DLD1 (cell line): ENCODE measurements around the gene PCMTD2.

ENCODE experiments used
- in situ Hi-C: cut with HindIII; loops from 2 replicates; pipeline ENCODE4 v1.10.0; 2017; ENCODE audit warnings: low sequenced_read_pairs

PCMTD2 gene

GRCh38 chr20:64238115-64238825, 17.3 kb upstream of the PCMTD2 start:
- in situ Hi-C loops = no loop called here

GRCh38 chr20:64238851-64239387, 16.6 kb upstream of the PCMTD2 start:
- in situ Hi-C loops = no loop called here

GRCh38 chr20:64239449-64240242, 15.9 kb upstream of the PCMTD2 start:
- in situ Hi-C loops = no loop called here

DNA sequence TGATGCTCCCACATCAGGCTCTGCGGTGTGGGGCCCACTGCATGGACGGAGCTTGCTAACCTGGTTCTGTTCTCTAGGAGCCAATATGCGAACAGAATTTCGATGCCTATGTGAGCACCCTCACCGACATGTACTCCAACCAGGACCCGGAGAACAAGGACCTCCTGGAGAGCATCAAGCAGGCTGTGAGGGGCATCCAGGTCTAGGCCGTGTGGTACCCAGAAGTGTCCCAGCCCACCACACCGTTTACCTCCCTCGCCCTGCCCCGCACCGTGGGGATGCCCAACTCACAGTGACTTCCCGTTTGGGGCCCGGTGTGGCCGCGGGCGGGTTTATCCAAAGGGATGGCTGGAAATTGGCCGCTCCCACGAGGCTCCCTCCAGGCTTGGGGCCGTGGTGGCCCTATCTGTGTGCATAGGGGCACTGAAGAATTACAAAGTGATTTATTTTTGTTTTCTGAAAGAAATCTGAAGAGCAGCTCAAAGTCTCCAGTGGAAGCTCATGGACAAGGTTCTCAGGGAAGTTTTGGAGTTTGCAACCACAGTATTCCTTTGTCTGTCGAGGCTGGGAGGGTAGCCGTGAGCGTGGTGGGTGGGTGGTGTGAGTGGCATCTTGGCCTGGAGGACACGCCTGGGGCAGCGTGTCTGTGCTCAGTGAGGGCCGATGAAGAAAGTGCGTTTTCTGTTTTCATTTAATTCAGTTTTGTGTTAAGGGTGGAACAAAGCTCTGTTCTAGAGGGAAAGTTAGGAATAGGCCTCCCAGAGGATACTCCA, 15.1 kb upstream of the PCMTD2 start:
- in situ Hi-C loops = no loop called here

DNA sequence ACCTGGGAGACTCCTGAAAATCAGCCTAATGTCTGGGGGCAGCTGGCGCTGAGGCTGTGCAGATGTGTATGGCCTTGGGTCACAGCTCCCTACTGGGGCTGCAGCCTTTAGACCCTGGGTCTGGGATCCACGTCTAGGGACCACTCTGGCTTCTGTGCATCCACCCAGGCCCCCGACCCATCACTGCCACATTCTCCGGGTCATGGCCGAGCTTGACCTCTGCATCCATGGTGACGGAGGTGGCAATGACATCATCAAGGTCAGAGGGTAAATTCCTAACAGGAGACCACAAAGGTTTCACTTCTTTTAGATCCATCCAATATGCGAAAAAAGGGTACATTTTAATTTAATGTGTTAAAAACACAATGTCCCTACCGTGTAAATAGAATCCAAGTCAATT, 14.5 kb upstream of the PCMTD2 start:
- in situ Hi-C loops = no loop called here

- in situ Hi-C loops = no loop called here
Observed at GRCh38 chr20:64242003-64242796, 13.3 kb upstream of the PCMTD2 start.

DNA sequence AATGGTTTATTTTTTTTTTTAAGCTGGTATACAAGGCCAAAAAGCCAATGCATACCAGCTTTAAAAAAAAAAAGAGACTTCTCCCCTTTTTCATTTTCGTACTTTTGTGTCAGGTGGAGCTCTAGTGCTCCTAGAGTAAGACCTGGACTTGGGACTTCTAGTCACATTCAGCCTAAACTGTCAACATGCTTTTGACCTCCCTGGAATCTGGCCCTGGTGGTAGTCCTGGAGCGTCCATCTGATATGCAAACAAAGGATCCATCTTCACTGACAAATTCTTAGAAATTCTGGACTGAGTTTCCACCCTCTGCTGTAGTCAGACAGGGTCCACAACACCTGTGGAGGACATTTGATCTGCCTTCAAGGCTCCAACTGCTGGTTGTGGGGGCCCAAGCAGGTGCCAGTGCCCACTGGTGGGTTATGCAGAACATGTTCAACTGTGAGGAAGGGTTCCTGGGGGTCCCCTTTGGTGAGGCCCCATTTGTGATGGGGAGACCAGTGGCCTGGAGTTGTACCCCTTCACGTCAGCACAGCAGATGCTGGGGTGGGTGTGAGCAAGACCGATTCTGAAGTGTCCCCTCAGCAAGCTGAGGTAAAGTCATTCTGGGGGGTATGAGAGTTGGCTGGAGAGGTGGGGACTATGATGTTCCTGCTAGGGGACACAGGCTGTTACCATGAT, 12.6 kb upstream of the PCMTD2 start:
- in situ Hi-C loops = no loop called here

DNA sequence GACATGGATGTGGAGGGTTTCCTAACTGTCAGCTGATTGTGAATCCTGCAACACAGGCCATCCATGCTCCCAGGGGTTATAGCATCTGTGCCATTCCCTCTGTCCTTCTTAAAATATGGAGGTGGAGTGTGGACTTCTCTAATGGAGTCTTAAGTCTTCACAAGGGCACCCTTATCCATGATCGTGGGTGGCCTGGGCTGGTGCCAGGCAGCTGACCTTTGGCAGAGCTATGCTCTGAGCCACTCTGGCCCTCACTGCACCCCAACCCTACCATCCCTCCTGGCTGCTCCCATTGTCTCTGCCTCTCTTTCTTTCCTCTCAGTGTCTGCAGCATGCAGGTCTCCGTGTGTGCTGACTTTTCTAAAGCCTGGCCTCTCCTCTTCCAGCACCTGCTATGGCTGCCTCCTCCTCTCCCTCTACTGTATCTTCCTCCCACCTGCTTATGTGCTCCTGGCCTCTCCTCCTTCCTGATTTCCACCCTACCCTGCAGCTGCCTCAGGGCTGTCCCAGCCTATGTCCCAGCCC, 11.2 kb upstream of the PCMTD2 start:
- in situ Hi-C loops = no loop called here

GRCh38 chr20:64244870-64245603, 10.5 kb upstream of the PCMTD2 start:
- in situ Hi-C loops = no loop called here

- in situ Hi-C loops = no loop called here
Observed at GRCh38 chr20:64245746-64246595, 9.6 kb upstream of the PCMTD2 start.

DNA sequence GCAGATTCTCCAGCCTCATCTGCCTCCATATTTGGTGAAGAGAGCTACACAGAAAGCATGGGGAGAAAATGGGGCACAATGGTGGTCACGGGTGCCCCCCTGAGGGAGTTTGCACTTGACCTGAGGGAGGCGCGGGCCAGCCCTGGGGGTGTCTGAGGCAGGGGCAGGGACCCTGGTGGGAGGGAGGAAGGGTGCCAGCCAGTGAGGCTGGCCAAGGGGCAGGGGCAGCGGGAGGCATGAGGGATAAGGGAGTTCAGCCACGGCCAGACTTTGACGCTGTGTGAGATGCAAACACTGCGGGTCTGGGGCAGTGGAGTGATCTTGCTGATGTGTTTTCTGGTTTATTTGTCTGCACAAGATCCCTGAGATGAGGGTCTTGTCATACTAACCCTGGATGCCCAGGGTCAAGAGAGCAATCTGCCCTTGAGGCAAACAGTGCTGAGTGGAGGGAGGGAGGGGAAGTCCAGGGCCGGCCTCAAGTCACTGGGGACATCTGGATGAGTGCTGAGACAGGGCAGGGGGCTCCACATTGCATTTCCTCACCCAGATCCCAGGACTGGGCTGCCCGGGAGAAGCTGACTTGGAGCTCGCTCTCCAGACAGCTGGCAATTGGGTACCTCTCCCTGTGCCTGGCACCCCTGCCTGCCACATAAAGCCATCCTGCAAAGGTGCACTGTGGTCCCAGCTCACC, 8.8 kb upstream of the PCMTD2 start:
- in situ Hi-C loops = no loop called here

- in situ Hi-C loops = no loop called here
Observed at GRCh38 chr20:64247307-64247618, 8.3 kb upstream of the PCMTD2 start.

GRCh38 chr20:64247970-64248841, 7.3 kb upstream of the PCMTD2 start:
- in situ Hi-C loops = no loop called here

GRCh38 chr20:64250027-64250426, 5.5 kb upstream of the PCMTD2 start:
- in situ Hi-C loops = no loop called here

DNA sequence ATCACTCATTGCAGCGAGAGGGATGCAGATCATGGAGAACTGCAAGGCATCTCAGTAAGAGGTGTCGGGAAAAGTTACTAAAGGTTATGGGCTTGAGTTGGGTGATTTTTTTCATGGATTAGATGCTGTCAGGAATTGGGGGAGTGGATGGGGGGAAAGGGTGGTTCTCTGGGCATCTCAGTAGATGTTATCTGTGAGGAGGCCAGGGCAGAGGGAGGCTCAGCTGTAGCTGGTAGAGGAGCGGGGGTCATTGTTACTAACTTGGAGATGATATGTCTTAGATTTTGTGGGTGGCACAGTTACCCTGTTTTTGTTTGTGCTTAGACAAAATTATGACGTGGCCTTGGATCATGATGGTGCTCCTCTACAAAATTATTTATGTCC, 2.6 kb upstream of the PCMTD2 start:
- in situ Hi-C loops = no loop called here

DNA sequence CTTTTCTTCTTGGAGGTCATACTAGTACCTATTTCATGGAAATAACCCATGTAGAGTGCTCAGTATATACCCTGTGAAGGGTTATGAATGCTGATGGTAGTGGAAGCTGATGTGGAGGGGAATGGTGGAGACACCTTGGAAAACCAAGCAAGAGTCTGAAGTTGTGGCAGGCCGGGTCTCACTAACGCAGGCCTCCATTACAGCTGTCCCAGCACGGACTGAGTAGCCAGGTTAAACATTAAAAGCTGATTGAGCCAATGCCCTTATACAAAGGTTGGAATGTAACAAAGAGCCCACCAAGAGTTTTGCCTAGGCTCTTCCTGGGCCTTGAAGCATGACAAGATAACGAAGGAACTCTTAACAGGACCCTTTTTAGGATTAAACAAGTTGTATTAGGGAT, 2.1 kb upstream of the PCMTD2 start:
- in situ Hi-C loops = no loop called here

GRCh38 chr20:64254156-64254555, 1.4 kb upstream of the PCMTD2 start:
- in situ Hi-C loops = no loop called here
